ENCODE measurements around the gene CSNK1E. TPM values are rescaled to one million over a fixed set of nuclear protein-coding genes. Genes with fewer than 3 reads are reported as not detected.

Gene CSNK1E
- total and polyA plus RNA-seq, 2 of the 8 experiments (the other 6 are each of a cell fraction or from before 2014, with no cell fraction given) = 247 to 263 TPM

- H4K8ac ChIP-seq (ENCODE audit: extremely low read depth, insufficient read depth, low read length) = no peak overlapping the region
- CTCF ChIA-PET (ENCODE audit: partially characterized antibody) = interaction anchor here (0.6 to 1.0 kb wide), 5 partner anchors 11 to 209 kb away, joined by 3 to 4 read pairs (median 3); no protein-coding TSS in a partner anchor
- WGBS, 2 experiments (ENCODE audit: extremely low coverage in 1 of 2, insufficient coverage in 1 of 2, insufficient read length in 1 of 2, insufficient replicate concordance in 2 of 2, low coverage in 1 of 2, low lambda C conversion rate in 2 of 2, missing lambda C conversion rate in 1 of 2) = 19% methylated on average over 6 of the region's 6 CpGs; no CpG with 5 or more reads in 1 of the 2 experiments
- no peak overlapping the region for H3K56ac ChIP-seq (replicated peaks; ENCODE audit: insufficient read length, low read depth, low read length)
- peaks cover 5% of the 10 kb centered on the region; the same call in 1 of the 2 replicates for H3K79me1 ChIP-seq (ENCODE audit: low read depth, low read length)
- peak overlapping the region; percentile 32 to 38; a peak in 2 of 4 replicates for H3K4me2 ChIP-seq (ENCODE audit: insufficient read depth in 1 of 2, low read depth in 2 of 2, low read length in 2 of 2)
- H4K20me1 ChIP-seq (replicated peaks in 1 of 2; ENCODE audit: control insufficient read depth in 1 of 2, insufficient read depth in 2 of 2, low read length in 2 of 2) = peaks cover 0 to 2% of the 10 kb centered on the region in 2 experiments
- H3K18ac ChIP-seq (ENCODE audit: extremely low read depth, low read length) = peak overlapping the region; percentile 26; the same call in 1 of the 2 replicates
- H3K27ac ChIP-seq (ENCODE audit: low read depth, low read length) = peak overlapping the region; percentile 52; the same call in 1 of the 2 replicates
- FAIRE-seq (peak; percentile 82), DNase-seq (ENCODE audit: low read depth in 1 of 2, low spot score in 2 of 2) (peak; percentile 46 to 72)
- H2BK5ac ChIP-seq (ENCODE audit: low read depth, low read length) = no peak overlapping the region
- H4K91ac ChIP-seq (replicated peaks; ENCODE audit: insufficient read length, low read length) = no peak overlapping the region
- peaks cover 0 to 9% (median 0%) of the 10 kb centered on the region in 4 experiments; a peak in 4 of 7 replicates for H3K4me1 ChIP-seq (replicated peaks in 1 of 4; ENCODE audit: control insufficient read depth in 3 of 4, insufficient read depth in 4 of 4, low read length in 3 of 4)
- no peak overlapping the region for H2BK12ac ChIP-seq (ENCODE audit: low read depth, low read length)
- H2BK20ac ChIP-seq (ENCODE audit: low read length) = no peak overlapping the region
- no peak overlapping the region for H3K4ac ChIP-seq (replicated peaks; ENCODE audit: insufficient read length, low read depth, low read length)
- no peak overlapping the region for H2BK15ac ChIP-seq (ENCODE audit: low read length)
- H3K9ac ChIP-seq (replicated peaks in 1 of 4; ENCODE audit: extremely low read depth in 1 of 4, low read depth in 3 of 4, low read length in 3 of 4) = peak overlapping the region in 1 of 4 experiments; percentile 6; a peak in 1 of 7 replicates
- H3K36me3 ChIP-seq (ENCODE audit: control insufficient read depth in 2 of 4, insufficient read depth in 4 of 4, low read length in 3 of 4) = peaks cover under 1 to 7% (median 3%) of the 10 kb centered on the region in 4 experiments; a peak in 6 of 8 replicates
- no peak overlapping the region for H3K23ac ChIP-seq (ENCODE audit: insufficient read length)
- H4K5ac ChIP-seq (ENCODE audit: insufficient read length, low read depth, low read length) = no peak overlapping the region
- no peak overlapping the region for H2BK120ac ChIP-seq (replicated peaks; ENCODE audit: low read depth, low read length)
- no peak overlapping the region for H2AK5ac ChIP-seq (ENCODE audit: low read depth, low read length)
- no peaks in the 10 kb centered on the region for H3K23me2 ChIP-seq (ENCODE audit: low read depth, low read length)
- no peaks in the 10 kb centered on the region for H3K27me3 ChIP-seq (replicated peaks in 1 of 4; ENCODE audit: control insufficient read depth in 3 of 4, extremely low read depth in 1 of 4, insufficient read depth in 3 of 4, low read length in 3 of 4)
- peak overlapping the region in 1 of 4 experiments; percentile 21; a peak in 1 of 8 replicates for H3K4me3 ChIP-seq (ENCODE audit: extremely low read depth in 1 of 4, insufficient read depth in 2 of 4, low read depth in 3 of 4, low read length in 4 of 4)
- no peak overlapping the region for H2AFZ ChIP-seq (ENCODE audit: low read length)
- H3K79me2 ChIP-seq (ENCODE audit: control insufficient read depth in 1 of 2, insufficient read depth in 2 of 2, low read length in 2 of 2) = no peaks in the 10 kb centered on the region
- no peaks in the 10 kb centered on the region for H3K9me3 ChIP-seq (ENCODE audit: insufficient read depth in 2 of 2, low read depth in 1 of 2, low read length in 1 of 2)
- no peak overlapping the region for H3K14ac ChIP-seq (ENCODE audit: insufficient read length)
- POLR2A ChIA-PET (ENCODE audit: partially characterized antibody) = interaction anchor here (0.9 to 1.2 kb wide), 3 partner anchors 15 to 22 kb away, joined by 3 to 4 read pairs (median 3); no protein-coding TSS in a partner anchor
- TF ChIP-seq TAF7 (optimal IDR thresholded peaks at IDR 0.05; ENCODE audit: borderline replicate concordance, low read depth, low read length) = no peak
- TF ChIP-seq ZNF274 (IDR thresholded peaks at IDR 0.05; ENCODE audit: borderline replicate concordance, extremely low read depth, low read length) = no peak
- no peak for TF ChIP-seq SIRT6 (IDR thresholded peaks at IDR 0.05; ENCODE audit: low read length)
- peak; percentile 46; the same call in 1 of the 2 replicates for TF ChIP-seq POLR2AphosphoS5 (IDR thresholded peaks at IDR 0.05; ENCODE audit: low read depth, low read length)
- no peak for TF ChIP-seq CBX5 (IDR thresholded peaks at IDR 0.05; ENCODE audit: low read depth, low read length)
- no peak for TF ChIP-seq KDM1A (IDR thresholded peaks at IDR 0.05; ENCODE audit: borderline replicate concordance, low read length)
- no peak for TF ChIP-seq CTBP2 (IDR thresholded peaks at IDR 0.05; ENCODE audit: borderline replicate concordance, insufficient read depth, insufficient read length, low read length)
- TF ChIP-seq BCL11A (IDR thresholded peaks at IDR 0.05; ENCODE audit: low read depth in 2 of 2, low read length in 2 of 2) = no peak
- no peak for TF ChIP-seq HDAC6 (IDR thresholded peaks at IDR 0.05; ENCODE audit: low read depth, low read length)
- no peak for TF ChIP-seq RBBP5 (IDR thresholded peaks at IDR 0.05; ENCODE audit: borderline replicate concordance, low read depth, low read length)
Observed at GRCh38 chr22:38240734-38241252, 76.4 kb downstream of the CSNK1E start.

Data from H1 (cell line).